SK-N-SH (cell line): ENCODE measurements around the gene RAB6B. TPM values are rescaled to one million over a fixed set of nuclear protein-coding genes. Genes with fewer than 3 reads are reported as not detected.

Source experiments
- CTCF ChIA-PET: fragments of 300-600, 350-600 bp; formaldehyde crosslinking; extraction: SDS; loops from one replicate; lab custom pipeline; 2021; lab: Yijun Ruan, JAX
- POLR2A ChIA-PET: fragments of 350-600 bp; sonication (Branson Sonifier 250); formaldehyde crosslinking; extraction: SDS; loops from one replicate; lab custom pipeline; 2020; ENCODE audit warnings: antibody characterized with exemption, inconsistent platforms; lab: Yijun Ruan, JAX
- DNase-seq: peaks from one replicate; pipeline ENCODE4 v3.0.0; 2012
- H2AFZ ChIP-seq: fragments of 200-600 bp; sonication (generic); 2 replicates; pipeline ENCODE4 v1.8.1; 2016; ENCODE audit warnings: antibody characterized with exemption, mild to moderate bottlenecking, low read depth
- H3F3A ChIP-seq: fragments of 200-600 bp; sonication (generic); replicated peaks from 2 replicates; pipeline ENCODE3; 2016; ENCODE audit warnings: antibody characterized with exemption, mild to moderate bottlenecking; ENCODE audit not compliant: insufficient read depth
- H3K27ac ChIP-seq, 2 experiments: fragments of 200-500 bp in 1 of 2; fragments of 200-600 bp in 1 of 2; sonication (Bioruptor generic) in 1 of 2; sonication (generic), shearing (Covaris generic) in 1 of 2; 2 replicates each; pipeline versions ENCODE4 v1.5.1 to v1.6.1; 2014 to 2016; ENCODE audit warnings: low read depth in 2 of 2, inconsistent platforms in 1 of 2, low read length in 1 of 2, mild to moderate bottlenecking in 1 of 2, mixed read lengths in 1 of 2
- H3K27me3 ChIP-seq: fragments of 200-600 bp; sonication (generic), shearing (Covaris generic); 2 replicates; pipeline ENCODE4 v1.6.1; 2016; ENCODE audit warnings: mixed run types; ENCODE audit not compliant: insufficient read depth
- H3K36me3 ChIP-seq, 2 experiments: fragments of 200-500 bp in 1 of 2; fragments of 200-600 bp in 1 of 2; sonication (Bioruptor generic) in 1 of 2; sonication (generic) in 1 of 2; replicated peaks in 1 of 2; 2 replicates each; pipeline versions ENCODE3 to v1.5.1; 2014 to 2016; ENCODE audit warnings: low read length in 1 of 2, mild to moderate bottlenecking in 1 of 2; ENCODE audit not compliant: insufficient read depth in 2 of 2, control insufficient read depth in 1 of 2
- H3K4me1 ChIP-seq, 2 experiments: fragments of 200-500 bp in 1 of 2; fragments of 200-600 bp in 1 of 2; sonication (Bioruptor generic) in 1 of 2; sonication (generic), shearing (Covaris generic) in 1 of 2; 2 replicates each; pipeline versions ENCODE4 v1.5.1 to v1.6.1; 2014 to 2016; ENCODE audit warnings: low read depth in 1 of 2, low read length in 1 of 2, mixed run types in 1 of 2; ENCODE audit not compliant: insufficient read depth in 2 of 2, control insufficient read depth in 1 of 2
- H3K4me2 ChIP-seq: fragments of 200-600 bp; sonication (generic), shearing (Covaris generic); 2 replicates; pipeline ENCODE4 v1.6.1; 2017; ENCODE audit warnings: mixed run types
- H3K4me3 ChIP-seq, 2 experiments: fragments of 200-500 bp in 1 of 2; fragments of 200-600 bp in 1 of 2; sonication (Bioruptor generic) in 1 of 2; sonication (generic), shearing (Covaris generic) in 1 of 2; 2 replicates each; pipeline versions ENCODE4 v1.5.1 to v1.8.1; 2014 to 2016; ENCODE audit warnings: low read depth in 2 of 2, inconsistent platforms in 1 of 2, low read length in 1 of 2, mild to moderate bottlenecking in 1 of 2, mixed read lengths in 1 of 2, moderate library complexity in 1 of 2
- H3K79me2 ChIP-seq: fragments of 200-600 bp; sonication (generic); 2 replicates; pipeline ENCODE4 v1.8.1; 2017; ENCODE audit warnings: mild to moderate bottlenecking; ENCODE audit not compliant: insufficient read depth
- H3K9ac ChIP-seq: fragments of 200-600 bp; sonication (generic); 2 replicates; pipeline ENCODE4 v1.6.1; 2017; ENCODE audit warnings: mixed run types
- H3K9me2 ChIP-seq: fragments of 200-600 bp; sonication (generic); 2 replicates; pipeline ENCODE4 v1.6.1; 2017; ENCODE audit warnings: mixed run types
- H3K9me3 ChIP-seq: fragments of 200-600 bp; sonication (generic); 2 replicates; pipeline ENCODE4 v1.6.1; 2017; ENCODE audit warnings: mixed run types, mild to moderate bottlenecking, moderate library complexity
- H4K20me1 ChIP-seq: fragments of 200-600 bp; sonication (generic); 2 replicates; pipeline ENCODE4 v1.6.1; 2017; ENCODE audit warnings: mild to moderate bottlenecking, mixed run types; ENCODE audit not compliant: insufficient read depth
- CHD2 ChIP-seq: fragments of 150-350 bp; IDR thresholded peaks from 2 replicates; pipeline ENCODE4 v1.6.1; 2018; ENCODE audit warnings: low read length; ENCODE audit not compliant: partially characterized antibody
- FOXJ3 ChIP-seq: sonication (generic); formaldehyde crosslinking; IDR thresholded peaks from 2 replicates; pipeline ENCODE4 v1.5.1; 2020; ENCODE audit warnings: mild to moderate bottlenecking, missing genetic modification reagents
- GABPA ChIP-seq: IDR thresholded peaks from 2 replicates; pipeline ENCODE4 v1.4.0; 2012; ENCODE audit warnings: low read depth, mild to moderate bottlenecking
- IRF3 ChIP-seq: fragments of 150-350 bp; IDR thresholded peaks from 2 replicates; pipeline ENCODE4 v1.6.1; 2016; ENCODE audit warnings: mild to moderate bottlenecking, low read depth, low read length
- MAX ChIP-seq: IDR thresholded peaks from 2 replicates; pipeline ENCODE4 v1.4.0; 2012; ENCODE audit warnings: low read depth
- MEF2A ChIP-seq: IDR thresholded peaks from 2 replicates; pipeline ENCODE4 v1.4.0; 2012; ENCODE audit warnings: low read depth, borderline replicate concordance
- MXI1 ChIP-seq: IDR thresholded peaks from 2 replicates; pipeline ENCODE4 v1.6.1; 2012; ENCODE audit warnings: mild to moderate bottlenecking, low read depth, low read length, improper control_type of control experiment
- NFIC ChIP-seq: IDR thresholded peaks from 2 replicates; pipeline ENCODE4 v1.4.0; 2012; ENCODE audit warnings: borderline replicate concordance
- NRF1 ChIP-seq: IDR thresholded peaks from 2 replicates; pipeline ENCODE4 v1.6.1; 2012; ENCODE audit warnings: low read depth, mild to moderate bottlenecking, low read length
- RAD21 ChIP-seq: IDR thresholded peaks from 2 replicates; pipeline ENCODE4 v1.6.1; 2012; ENCODE audit warnings: mild to moderate bottlenecking, low read length
- RCOR1 ChIP-seq: fragments of 150-350 bp; IDR thresholded peaks from 2 replicates; pipeline ENCODE4 v1.6.1; 2017; ENCODE audit warnings: antibody characterized with exemption, low read length
- REST ChIP-seq: IDR thresholded peaks from 2 replicates; pipeline ENCODE4 v1.6.1; 2012; ENCODE audit warnings: mild to moderate bottlenecking, low read depth, low read length, moderate library complexity
- TAF1 ChIP-seq: IDR thresholded peaks from 2 replicates; pipeline ENCODE4 v1.6.1; 2012; ENCODE audit warnings: low read depth, mild to moderate bottlenecking, low read length, moderate library complexity, borderline replicate concordance
- TCF12 ChIP-seq: IDR thresholded peaks from 2 replicates; pipeline ENCODE4 v1.4.0; 2012
- TEAD4 ChIP-seq: IDR thresholded peaks from 2 replicates; pipeline ENCODE4 v1.4.0; 2012; ENCODE audit warnings: mild to moderate bottlenecking, borderline replicate concordance; ENCODE audit not compliant: insufficient read depth
- USF1 ChIP-seq: IDR thresholded peaks from 2 replicates; pipeline ENCODE4 v1.4.0; 2012; ENCODE audit warnings: low read depth, borderline replicate concordance
- YY1 ChIP-seq: IDR thresholded peaks from 2 replicates; pipeline ENCODE4 v1.4.0; 2012; ENCODE audit warnings: low read depth, mild to moderate bottlenecking
- WGBS: methylation state at CpG from one replicate; pipeline ENCODE4 v1.1.6; 2017; ENCODE audit warnings: low lambda C conversion rate; 5-methylcytosine and 5-hydroxymethylcytosine counted together
- polyA plus RNA-seq, 3 experiments: library from polyadenylated mRNA; depleted of rRNA; stranded (reverse); fragments of >200 nt; gene quantifications; 2 replicates each; pipeline ENCODE4 v1.2.3, GENCODE V29; 2012

RAB6B gene
- polyA plus RNA-seq, 1 of the 3 experiments (the other 2 are of a cell fraction): 9.3 TPM

- ChIA-PET POLR2A (no interaction called here), CTCF (interaction anchor here (1.7 kb wide), 1 partner anchor 63 kb away, joined by 3 read pairs; no protein-coding TSS in a partner anchor)
- Histone ChIP-seq H4K20me1 (no peaks in the 10 kb centered on the region), H3K79me2 (no peaks in the 10 kb centered on the region), H3K9ac (no peak overlapping the region), H3K4me3 (no peak overlapping the region), H3K4me1 (no peaks in the 10 kb centered on the region; a peak in 1 of 4 replicates), H2AFZ (no peak overlapping the region), H3K9me2 (no peaks in the 10 kb centered on the region), H3K27ac (no peak overlapping the region), H3K4me2 (no peak overlapping the region), H3K9me3 (no peaks in the 10 kb centered on the region), H3K27me3 (no peaks in the 10 kb centered on the region; the same call in 1 of the 2 replicates), H3F3A (no peaks in the 10 kb centered on the region)
- 42% methylated on average over 1 of the region's 1 CpG for WGBS
- DNase-seq: no peak
- TF ChIP-seq TAF1 (no peak), MAX (no peak), RAD21 (no peak), TCF12 (no peak), NRF1 (no peak), REST (no peak), NFIC (no peak), IRF3 (no peak), CHD2 (no peak), FOXJ3 (CRISPR knock-in tag) (no peak), GABPA (no peak), YY1 (no peak), MEF2A (no peak), TEAD4 (no peak), MXI1 (no peak), USF1 (no peak), RCOR1 (no peak)
- TF ChIP-seq, all 33 proteins: peak for 0
- H3K36me3 ChIP-seq: no peaks in the 10 kb centered on the region
These were observed 14.2 kb downstream of the RAB6B start for GRCh38 chr3:133881492-133881891.
